ENCODE measurements around the gene EFCAB5.

GRCh38 chr17:30064738-30065137 is 123.3 kb downstream of the EFCAB5 start:
- TF ChIP-seq, protein P1, sequence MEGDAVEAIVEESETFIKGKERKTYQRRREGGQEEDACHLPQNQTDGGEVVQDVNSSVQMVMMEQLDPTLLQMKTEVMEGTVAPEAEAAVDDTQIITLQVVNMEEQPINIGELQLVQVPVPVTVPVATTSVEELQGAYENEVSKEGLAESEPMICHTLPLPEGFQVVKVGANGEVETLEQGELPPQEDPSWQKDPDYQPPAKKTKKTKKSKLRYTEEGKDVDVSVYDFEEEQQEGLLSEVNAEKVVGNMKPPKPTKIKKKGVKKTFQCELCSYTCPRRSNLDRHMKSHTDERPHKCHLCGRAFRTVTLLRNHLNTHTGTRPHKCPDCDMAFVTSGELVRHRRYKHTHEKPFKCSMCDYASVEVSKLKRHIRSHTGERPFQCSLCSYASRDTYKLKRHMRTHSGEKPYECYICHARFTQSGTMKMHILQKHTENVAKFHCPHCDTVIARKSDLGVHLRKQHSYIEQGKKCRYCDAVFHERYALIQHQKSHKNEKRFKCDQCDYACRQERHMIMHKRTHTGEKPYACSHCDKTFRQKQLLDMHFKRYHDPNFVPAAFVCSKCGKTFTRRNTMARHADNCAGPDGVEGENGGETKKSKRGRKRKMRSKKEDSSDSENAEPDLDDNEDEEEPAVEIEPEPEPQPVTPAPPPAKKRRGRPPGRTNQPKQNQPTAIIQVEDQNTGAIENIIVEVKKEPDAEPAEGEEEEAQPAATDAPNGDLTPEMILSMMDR (IDR thresholded peaks at IDR 0.05) = no peak
- TF ChIP-seq EZH2 (IDR thresholded peaks at IDR 0.05; ENCODE audit: borderline replicate concordance, insufficient read depth, low read depth, low read length, poor library complexity, severe bottlenecking) = no peak
